Transverse colon (tissue), 4 donors: ENCODE results near the gene FBXO27.

ENCODE experiments used
- CTCF ChIP-seq, 5 experiments: fragments of 200-600 bp in 3 of 5; fragments of 450-650 bp in 2 of 5; sonication (generic) in 3 of 5; IDR thresholded peaks; 1 replicate in 2 of 5; 2 replicates in 3 of 5; pipeline ENCODE4 v1.5.1; 2016 to 2017; ENCODE audit warnings: antibody characterized with exemption in 5 of 5, inconsistent platforms in 3 of 5, mild to moderate bottlenecking in 2 of 5, moderate library complexity in 1 of 5
- POLR2AphosphoS5 ChIP-seq, 3 donors: sonication (generic); formaldehyde crosslinking; IDR thresholded peaks; one replicate each; pipeline ENCODE4 v1.6.1; 2016; ENCODE audit warnings: antibody characterized with exemption in 3 of 3

DNA sequence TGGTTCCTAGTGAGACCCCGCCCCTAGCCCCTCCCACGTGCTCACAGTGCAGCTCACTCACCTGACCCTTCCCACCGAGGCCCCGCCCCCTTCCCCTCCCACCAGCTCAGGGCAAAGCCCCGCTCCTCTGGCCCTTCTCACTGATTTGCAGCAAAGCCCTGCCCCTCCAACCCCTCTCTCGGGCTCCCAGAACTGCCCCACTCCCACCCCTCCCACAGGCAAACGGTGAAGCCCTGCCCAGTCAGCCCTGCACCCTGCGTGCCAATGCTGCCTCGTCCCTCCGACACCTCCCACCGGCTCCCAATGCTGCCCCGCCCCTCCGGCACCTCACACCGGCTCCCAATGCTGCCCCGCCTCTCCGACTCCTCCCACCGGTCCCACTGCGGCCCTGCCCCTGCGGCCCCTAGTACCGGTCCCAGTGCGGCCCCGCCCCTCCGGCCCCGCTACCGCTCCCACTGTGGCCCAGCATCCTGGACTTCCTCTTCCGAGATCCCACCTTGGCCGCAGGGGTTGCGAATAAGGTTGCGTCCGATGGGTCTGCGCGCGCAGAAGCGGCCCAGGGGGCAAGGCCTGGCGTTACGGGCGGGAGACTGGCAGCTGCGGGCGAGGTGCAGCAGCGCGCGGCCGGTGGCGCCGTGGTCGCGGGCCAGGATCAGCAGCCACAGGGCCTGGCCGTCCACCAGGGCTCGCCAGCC lies 834 bp downstream of the FBXO27 start:
- TF ChIP-seq POLR2AphosphoS5 (IDR thresholded peaks at IDR 0.05), result no peak
- no peak for TF ChIP-seq CTCF (IDR thresholded peaks at IDR 0.05)
